Measurements from ENCODE around the gene SHLD2.

DNA sequence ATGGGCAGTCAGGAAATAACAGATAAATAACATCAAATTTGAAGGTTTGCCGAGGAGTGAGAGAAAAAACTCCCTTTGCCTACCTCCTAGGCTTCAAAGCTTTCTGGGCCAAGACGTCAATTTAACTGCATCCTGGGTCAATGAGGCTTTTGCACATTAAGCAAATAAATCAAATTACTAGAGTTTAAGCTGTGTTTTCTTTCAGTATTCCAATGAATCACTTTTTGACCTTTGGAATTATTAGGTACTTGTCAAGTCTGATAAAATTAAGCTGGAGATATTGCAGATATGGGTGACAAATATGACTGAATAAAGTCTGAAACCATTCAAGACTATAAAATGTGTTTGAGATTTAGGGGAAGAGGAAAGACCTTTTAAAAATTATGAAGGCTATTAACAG lies 22.6 kb upstream of the SHLD2 start:
- TF ChIP-seq, protein P1, sequence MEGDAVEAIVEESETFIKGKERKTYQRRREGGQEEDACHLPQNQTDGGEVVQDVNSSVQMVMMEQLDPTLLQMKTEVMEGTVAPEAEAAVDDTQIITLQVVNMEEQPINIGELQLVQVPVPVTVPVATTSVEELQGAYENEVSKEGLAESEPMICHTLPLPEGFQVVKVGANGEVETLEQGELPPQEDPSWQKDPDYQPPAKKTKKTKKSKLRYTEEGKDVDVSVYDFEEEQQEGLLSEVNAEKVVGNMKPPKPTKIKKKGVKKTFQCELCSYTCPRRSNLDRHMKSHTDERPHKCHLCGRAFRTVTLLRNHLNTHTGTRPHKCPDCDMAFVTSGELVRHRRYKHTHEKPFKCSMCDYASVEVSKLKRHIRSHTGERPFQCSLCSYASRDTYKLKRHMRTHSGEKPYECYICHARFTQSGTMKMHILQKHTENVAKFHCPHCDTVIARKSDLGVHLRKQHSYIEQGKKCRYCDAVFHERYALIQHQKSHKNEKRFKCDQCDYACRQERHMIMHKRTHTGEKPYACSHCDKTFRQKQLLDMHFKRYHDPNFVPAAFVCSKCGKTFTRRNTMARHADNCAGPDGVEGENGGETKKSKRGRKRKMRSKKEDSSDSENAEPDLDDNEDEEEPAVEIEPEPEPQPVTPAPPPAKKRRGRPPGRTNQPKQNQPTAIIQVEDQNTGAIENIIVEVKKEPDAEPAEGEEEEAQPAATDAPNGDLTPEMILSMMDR (IDR thresholded peaks at IDR 0.05) = no peak
- TF ChIP-seq POLR2A (IDR thresholded peaks at IDR 0.05) (no peak), EP300 (IDR thresholded peaks at IDR 0.05) (no peak), POLR2AphosphoS5 (IDR thresholded peaks at IDR 0.05) (no peak)

All from suprapubic skin (tissue), 4 donors.